Smooth muscle cell of the pulmonary artery (primary cell): ENCODE results near the gene MARK2. TPM values are rescaled to one million over a fixed set of nuclear protein-coding genes. Genes with fewer than 3 reads are reported as not detected.

Experiments used
- total RNA-seq: library from RNA; depleted of rRNA; stranded (reverse); fragments of >200 nt; gene quantifications from 2 replicates; pipeline ENCODE4 v1.2.3, GENCODE V29; 2014

The MARK2 gene
- total RNA-seq = 10.3 and 12.0 TPM in 2 replicates

DNA sequence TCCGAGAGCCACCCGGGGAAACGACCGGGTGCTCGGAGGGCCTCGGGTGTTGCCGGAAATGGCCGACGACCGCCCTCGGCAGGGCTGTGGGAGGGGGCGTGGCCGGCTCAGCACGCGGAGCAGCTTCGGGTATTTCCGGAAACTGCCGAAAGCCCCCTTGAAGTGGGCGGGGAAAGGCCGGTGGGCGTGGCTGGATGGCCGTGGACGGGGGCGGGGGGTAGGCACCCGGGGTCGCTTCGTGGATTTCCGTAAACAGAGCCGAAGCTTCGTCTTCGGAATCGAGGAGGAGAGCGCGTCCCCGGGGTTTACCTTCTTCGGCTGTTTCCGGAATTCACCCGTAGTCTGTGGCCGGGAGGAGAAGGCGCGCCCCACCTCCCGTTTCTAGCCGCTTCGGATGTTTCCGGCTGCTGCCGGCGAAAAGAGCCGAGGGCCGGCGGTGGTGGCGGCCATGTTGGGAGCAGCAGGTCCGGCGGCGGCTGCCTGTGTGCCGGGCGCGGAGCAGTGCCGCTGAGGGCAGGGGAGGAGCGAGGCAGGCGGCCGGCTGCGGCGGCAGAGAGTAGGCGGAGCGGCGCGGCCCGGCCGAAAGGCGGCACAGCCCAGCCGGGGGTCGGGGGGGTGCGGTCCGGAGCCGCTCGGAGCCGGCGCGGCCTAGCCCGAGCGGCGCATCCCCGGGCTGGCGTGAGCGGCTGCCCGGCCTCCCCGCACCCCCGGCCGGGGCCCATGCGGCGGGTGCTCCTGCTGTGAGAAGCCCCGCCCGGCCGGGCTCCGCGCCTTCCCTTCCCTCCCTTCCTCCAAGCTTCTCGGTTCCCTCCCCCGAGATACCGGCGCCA lies at the start of gene MARK2:
MARK2 (plus strand) TSS at position 433 of the 830 bp plus-strand sequence; CDS start at position 830, 397 bp downstream.

GRCh38 chr11:63813035-63813562 lies 25.8 kb upstream of the MARK2 start, which contains the start of gene SPINDOC:
Gene SPINDOC, plus strand, starts transcription at chr11:63813456. Its CDS starts 231 bp downstream, at chr11:63813687.

GRCh38 chr11:63916837-63917691 lies 78.2 kb downstream of the MARK2 start, which contains the start of gene RCOR2:
Gene RCOR2, minus strand, starts transcription at chr11:63917164. Its CDS starts 708 bp downstream, at chr11:63916456.

DNA sequence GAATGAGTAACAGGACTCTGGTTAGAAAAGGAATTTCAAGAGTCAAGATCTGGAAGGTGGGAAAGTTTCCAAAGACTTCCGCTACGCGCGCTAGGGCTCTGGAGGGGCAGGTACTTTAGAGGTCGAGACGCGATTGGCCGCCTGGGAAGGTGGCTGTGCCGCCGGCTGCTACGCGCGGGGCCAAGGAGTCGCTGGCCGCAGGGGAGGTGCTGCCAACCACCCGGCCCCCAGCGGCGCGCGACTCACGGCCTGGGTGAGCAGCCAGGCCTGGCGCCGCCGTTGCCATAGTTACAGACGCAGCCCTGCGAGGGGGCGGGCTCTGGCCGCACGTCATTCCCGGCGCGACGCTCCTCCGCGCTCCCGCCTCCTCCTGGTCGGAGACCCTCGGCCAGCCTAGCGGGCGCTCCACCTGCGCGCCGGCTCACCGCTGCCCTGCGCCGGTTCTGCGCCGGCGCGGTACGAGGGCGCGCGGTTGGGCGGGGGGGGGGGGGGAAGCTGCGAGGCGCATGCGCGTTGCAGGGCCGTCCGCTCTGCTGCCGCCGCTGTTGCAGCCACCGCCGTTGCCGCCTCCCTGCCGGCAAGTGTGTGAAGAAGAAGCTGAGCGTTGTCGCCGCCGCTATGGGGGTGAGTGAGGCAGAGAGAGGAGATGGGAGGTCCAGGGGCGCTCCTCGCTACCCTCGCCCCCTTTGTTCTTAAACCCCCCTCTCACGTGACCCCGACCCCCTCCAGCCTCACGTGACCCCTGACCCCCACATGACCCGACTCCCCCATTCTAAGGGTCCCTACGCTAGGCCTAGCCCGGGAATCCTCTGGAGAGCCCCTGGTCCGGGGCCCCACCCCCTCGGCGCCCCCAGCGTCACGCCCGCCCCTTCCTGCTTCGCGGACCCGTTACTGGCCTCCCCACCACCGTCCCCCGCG lies 99.8 kb downstream of the MARK2 start, which contains the start of gene NAA40:
NAA40 (plus strand) TSS at position 524 of the 918 bp plus-strand sequence; CDS start at position 619, 95 bp downstream.

Other genes starting within 250 kb of the MARK2 start
- 12.0 and 30.2 TPM in 2 replicates for gene PLAAT3, start 224.7 kb upstream of the MARK2 start, total RNA-seq
- 110 and 158 TPM in 2 replicates for gene ATL3, start 167.7 kb upstream of the MARK2 start, total RNA-seq
- gene RTN3, start 157.6 kb upstream of the MARK2 start, total RNA-seq = 83.3 and 98.0 TPM in 2 replicates
- 17.7 and 19.2 TPM in 2 replicates for gene ZFTA, start 70.3 kb upstream of the MARK2 start, total RNA-seq
- 10.7 and 15.6 TPM in 2 replicates for gene SPINDOC, start 25.7 kb upstream of the MARK2 start, total RNA-seq
- 2.3 and 5.8 TPM in 2 replicates for gene RCOR2, start 78.1 kb downstream of the MARK2 start, total RNA-seq
- gene NAA40, start 99.9 kb downstream of the MARK2 start, total RNA-seq = 10.9 and 13.8 TPM in 2 replicates
- 333 and 338 TPM in 2 replicates for gene COX8A, start 135.5 kb downstream of the MARK2 start, total RNA-seq
- gene OTUB1, start 147.3 kb downstream of the MARK2 start, total RNA-seq = 43.1 and 44.3 TPM in 2 replicates
- 0.03 and 0.07 TPM in 2 replicates for gene FLRT1, start 196.8 kb downstream of the MARK2 start, total RNA-seq